Fibroblast of mammary gland (primary cell): ENCODE data around the gene DTNB.
"Not testable (repeated sequence)": the region's sequence is repeated elsewhere in the genome, so short reads cannot be mapped to it uniquely, and the experiment has no call there.

ENCODE experiments used
- DNase-seq: peaks from one replicate; pipeline ENCODE4 v3.0.0-alpha.2; 2010; ENCODE audit warnings: low read depth
- H3K4me3 ChIP-seq: 2 replicates; pipeline ENCODE4 v1.5.1; 2011; ENCODE audit warnings: low read depth, mild to moderate bottlenecking, low read length, moderate library complexity; ENCODE audit not compliant: control insufficient read depth
- TF ChIP-seq, protein P1 (sequence below): conservative IDR thresholded peaks from 2 replicates; pipeline ENCODE4 v1.5.1; 2011; ENCODE audit warnings: low read depth, low read length, inconsistent platforms; ENCODE audit not compliant: control insufficient read depth, insufficient read depth

DTNB gene

DNA sequence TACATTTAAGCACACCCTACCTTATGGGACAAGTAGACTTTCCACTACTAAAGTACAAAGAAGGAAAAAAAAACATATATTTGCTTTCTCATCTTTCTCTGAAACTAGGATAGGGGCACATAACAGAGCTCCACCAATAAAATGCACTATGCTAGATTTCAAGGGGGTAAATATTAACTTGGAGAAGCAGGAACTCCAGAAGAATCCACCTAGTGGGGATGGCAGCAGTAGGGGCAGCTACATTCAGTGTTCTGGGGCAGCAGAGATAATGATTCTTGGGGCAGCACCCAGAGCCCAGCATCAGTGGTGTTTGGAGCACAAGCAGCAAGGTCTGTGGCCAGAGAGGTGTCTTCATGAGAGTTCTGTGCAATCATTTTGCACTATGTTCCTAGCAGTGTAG lies 64.7 kb downstream of the DTNB start:
- TF ChIP-seq, protein P1, sequence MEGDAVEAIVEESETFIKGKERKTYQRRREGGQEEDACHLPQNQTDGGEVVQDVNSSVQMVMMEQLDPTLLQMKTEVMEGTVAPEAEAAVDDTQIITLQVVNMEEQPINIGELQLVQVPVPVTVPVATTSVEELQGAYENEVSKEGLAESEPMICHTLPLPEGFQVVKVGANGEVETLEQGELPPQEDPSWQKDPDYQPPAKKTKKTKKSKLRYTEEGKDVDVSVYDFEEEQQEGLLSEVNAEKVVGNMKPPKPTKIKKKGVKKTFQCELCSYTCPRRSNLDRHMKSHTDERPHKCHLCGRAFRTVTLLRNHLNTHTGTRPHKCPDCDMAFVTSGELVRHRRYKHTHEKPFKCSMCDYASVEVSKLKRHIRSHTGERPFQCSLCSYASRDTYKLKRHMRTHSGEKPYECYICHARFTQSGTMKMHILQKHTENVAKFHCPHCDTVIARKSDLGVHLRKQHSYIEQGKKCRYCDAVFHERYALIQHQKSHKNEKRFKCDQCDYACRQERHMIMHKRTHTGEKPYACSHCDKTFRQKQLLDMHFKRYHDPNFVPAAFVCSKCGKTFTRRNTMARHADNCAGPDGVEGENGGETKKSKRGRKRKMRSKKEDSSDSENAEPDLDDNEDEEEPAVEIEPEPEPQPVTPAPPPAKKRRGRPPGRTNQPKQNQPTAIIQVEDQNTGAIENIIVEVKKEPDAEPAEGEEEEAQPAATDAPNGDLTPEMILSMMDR, result no peak
- no peak overlapping the region for H3K4me3 ChIP-seq
- DNase-seq, result no peak

DNA sequence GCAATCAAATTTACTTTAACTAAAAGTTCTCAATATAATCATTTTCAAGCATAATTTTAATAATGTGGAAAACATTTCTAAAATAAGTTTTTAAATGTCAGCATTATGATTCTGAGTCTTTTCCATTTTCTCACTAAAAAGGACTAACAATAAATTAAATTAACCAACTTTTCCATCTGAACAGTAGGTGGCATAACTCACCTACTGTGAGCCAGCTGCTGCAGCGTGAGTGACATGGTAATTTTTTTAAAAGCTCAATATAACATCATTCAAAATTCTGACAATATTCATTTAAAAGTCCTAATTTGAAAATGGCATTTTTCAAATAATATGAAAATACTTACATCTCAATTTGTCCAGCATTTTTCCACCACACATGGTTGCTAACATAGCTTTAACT lies 66.5 kb downstream of the DTNB start:
- DNase-seq, result peak; percentile 54
- TF ChIP-seq, protein P1, result peak; percentile 67

DNA sequence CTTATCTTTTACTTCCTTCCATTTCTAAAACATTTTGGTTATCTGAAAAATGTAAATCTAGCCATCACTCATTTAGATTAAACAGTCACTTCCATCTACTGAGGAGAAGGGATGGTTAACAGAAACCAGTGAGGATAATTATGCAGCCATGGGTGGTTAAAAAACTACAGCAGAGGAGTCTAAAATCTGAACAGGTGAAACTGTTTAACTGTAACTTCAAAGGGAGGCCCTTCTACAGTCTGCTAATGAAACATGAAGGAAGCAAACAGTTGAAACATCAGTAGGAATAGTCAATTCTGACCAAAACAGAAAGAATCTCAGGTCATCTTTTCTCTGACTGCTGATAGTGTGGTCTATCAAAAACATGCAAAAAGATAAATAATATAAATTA lies 71.0 kb downstream of the DTNB start:
- no peak overlapping the region for H3K4me3 ChIP-seq

More for the DNA sequence above, 66.5 kb downstream of the DTNB start:
- H3K4me3 ChIP-seq, result no peak overlapping the region

DNA sequence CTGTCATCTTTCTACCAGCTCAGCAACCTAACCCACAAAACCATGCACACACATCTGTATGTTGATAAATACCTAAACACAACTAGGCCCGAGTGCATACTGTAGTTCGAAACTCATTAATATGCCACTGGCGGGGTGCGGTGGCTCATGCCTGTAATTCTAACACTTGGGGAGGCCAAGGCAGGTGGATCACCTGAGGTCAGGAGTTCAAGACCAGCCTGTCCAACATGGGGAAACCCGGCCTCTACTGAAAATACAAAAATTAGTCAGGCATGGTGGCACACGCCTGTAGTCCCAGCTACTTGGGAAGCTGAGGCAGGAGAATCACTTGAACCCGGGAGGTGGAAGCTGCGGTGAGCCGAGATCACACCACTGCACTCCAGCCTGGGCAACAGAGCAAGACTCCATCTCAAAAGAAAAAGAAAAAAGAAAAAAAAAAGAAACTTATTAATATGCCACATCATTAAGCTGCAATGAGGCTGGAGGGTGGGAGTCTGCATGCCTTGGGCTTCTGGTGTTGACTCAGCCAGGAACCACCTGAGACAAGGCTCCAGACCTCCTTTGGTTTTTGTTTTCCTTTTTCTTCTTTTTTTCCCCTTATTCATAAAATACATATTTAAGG lies 71.6 kb downstream of the DTNB start:
- not testable (repeated sequence) for H3K4me3 ChIP-seq, DNase-seq

More for the DNA sequence above, 71.0 kb downstream of the DTNB start:
- DNase-seq, result no peak
- TF ChIP-seq, protein P1, result no peak

DNA sequence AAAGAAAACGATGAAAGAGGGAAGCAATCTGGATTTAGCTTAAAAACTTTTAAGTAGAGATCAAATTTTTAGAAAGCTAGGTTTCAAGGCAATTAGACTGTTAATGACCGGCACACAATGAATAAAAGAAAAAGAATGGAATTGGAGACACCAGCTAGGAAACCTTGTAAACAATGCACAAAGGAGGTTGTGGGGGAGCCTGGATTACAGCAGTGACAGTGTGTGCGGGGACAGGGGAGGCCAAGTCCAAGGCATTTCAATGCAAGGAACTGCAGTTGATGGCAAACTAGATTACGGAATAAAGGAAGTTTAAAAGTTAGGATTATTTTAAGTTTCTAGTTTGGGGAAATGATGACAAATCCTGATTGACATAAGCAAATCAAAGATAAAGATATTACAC lies 74.5 kb downstream of the DTNB start:
- TF ChIP-seq, protein P1, result no peak
- no peak for DNase-seq
- no peak overlapping the region for H3K4me3 ChIP-seq

DNA sequence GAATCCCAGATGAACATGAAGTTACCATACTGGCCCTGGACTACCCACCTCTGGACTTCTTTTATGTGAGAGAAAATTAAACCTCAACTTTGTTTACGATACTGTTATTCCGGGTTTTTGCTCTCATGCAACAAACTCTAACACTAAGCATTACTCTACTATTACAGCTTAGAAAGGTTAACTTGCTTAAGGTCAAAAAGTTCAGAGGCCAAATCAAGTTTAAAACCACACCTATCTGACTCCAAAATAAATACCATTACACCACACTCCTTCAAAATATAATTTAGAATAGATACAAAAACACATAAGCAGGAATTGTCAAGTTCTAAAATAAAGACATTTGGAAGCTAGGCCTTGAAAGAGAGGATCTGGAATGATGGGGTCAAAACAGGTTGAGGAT lies 75.0 kb downstream of the DTNB start:
- no peak for DNase-seq
- TF ChIP-seq, protein P1, result no peak
- H3K4me3 ChIP-seq, result no peak overlapping the region

DNA sequence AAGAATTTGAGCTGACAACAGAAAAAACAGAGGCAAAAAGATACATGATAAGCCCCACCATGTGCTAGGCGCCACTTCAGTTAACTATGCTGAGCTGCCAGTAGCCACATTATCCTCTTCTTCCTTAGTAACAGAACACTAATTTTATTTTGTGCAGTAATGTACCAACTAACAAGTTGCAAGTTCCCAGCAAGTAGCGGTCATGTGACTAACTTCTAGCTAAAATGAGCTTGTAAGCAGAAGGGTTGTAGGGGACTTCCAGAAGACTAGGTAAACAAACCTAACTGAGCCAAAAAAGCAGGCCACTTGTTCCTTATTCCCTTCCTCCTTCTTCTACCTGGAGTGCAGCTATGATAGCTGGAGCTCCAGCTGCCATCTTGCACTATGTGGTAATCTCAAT lies 75.5 kb downstream of the DTNB start:
- TF ChIP-seq, protein P1, result no peak
- DNase-seq, result no peak
- H3K4me3 ChIP-seq, result no peak overlapping the region
